ENCODE results near the gene CREB3L4.

The CREB3L4 gene

DNA sequence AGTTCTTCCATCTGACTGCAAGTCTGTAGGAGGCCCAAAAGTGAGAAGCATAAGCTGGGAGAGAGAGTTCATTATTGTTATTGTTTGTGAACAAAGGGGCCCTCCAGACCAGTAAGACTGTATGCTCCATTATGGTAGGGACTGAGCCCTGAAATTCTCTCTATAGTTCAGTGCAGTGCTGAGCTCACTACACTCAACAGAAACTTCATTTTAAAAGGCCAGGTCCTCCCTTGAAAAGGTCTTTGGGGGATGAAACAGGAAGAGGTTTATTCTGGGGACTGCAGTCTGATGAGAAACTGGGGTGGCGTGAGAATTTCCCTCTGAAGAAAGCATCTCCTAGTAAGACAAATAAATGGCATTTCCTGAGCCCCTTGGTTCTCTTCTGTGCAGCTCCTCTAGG lies 39.5 kb upstream of the CREB3L4 start:
- Histone ChIP-seq H4K20me1 (no peaks in the 10 kb centered on the region), H3K36me3 (peaks cover 43% of the 10 kb centered on the region), H3K4me2 (peak overlapping the region; percentile 37), H3K27me3 (no peaks in the 10 kb centered on the region), H3K4me3 (no peak overlapping the region), H3K9ac (0 out of 2 replicates have a peak overlapping the region, but pooled peaks have one; percentile 32), H3K27ac (peak overlapping the region; percentile 31; the same call in 1 of the 2 replicates), H3K4me1 (peaks cover 48% of the 10 kb centered on the region), H3K9me3 (no peaks in the 10 kb centered on the region)
- no peak for TF ChIP-seq Cebpa-rat (IDR thresholded peaks at IDR 0.05)

DNA sequence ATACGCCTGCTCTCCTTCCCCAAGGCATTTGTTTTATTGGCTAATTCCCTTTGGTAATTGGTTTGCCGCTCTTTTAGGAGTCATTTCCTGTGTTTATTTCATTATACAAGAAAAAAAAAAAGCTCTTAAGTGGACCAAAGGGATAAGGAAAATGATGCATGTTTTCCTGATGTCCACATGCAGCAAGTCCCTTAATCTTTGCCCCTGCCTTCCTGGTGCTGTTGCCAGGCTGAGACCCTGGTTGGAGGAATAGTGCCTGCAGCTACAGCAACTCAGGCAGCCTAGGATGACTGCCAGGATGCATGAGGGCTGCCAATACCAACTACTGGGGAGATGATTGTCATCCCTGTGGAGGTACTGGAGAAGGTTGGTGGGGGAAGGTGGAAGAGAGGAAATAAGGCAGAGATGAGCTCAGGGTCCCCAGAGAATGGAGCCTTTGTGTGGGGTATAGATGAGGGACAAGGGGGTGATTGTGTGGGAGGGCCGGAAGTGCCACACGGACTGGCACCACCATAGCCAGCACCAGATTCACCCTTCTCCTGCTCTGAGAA lies 38.8 kb upstream of the CREB3L4 start:
- TF ChIP-seq Cebpa-rat (IDR thresholded peaks at IDR 0.05) = no peak
- H3K4me3 ChIP-seq = no peak overlapping the region
- no peaks in the 10 kb centered on the region for H4K20me1 ChIP-seq
- H3K9me3 ChIP-seq = no peaks in the 10 kb centered on the region
- H3K4me1 ChIP-seq = peaks cover 46% of the 10 kb centered on the region
- H3K9ac ChIP-seq = no peak overlapping the region
- H3K27ac ChIP-seq = 0 out of 2 replicates have a peak overlapping the region, but pooled peaks have one; percentile 31
- peak overlapping the region; percentile 37 for H3K4me2 ChIP-seq
- peaks cover 49% of the 10 kb centered on the region for H3K36me3 ChIP-seq
- H3K27me3 ChIP-seq = no peaks in the 10 kb centered on the region

DNA sequence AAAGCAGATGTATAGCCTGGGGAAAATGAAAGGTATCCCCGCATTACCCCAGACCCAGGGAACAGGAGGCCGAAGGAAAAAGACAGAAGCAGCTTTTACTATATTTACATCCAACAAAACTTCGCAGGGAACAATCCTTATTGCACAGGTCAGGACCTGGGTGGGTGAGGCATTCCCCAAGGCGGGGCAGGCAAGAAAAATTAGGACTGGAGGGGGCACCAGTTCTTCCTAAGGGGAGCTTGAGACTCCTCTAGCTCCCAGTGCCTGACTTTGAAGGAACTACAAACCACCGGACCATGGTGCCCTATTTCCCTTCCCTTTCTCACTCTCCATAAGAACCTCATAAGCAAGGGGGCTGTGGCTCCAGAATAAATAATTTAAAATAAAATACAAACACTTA lies 38.3 kb upstream of the CREB3L4 start:
- Histone ChIP-seq H3K27me3 (no peaks in the 10 kb centered on the region), H3K4me2 (peak overlapping the region; percentile 37), H3K9ac (no peak overlapping the region), H3K36me3 (peaks cover 55% of the 10 kb centered on the region), H4K20me1 (no peaks in the 10 kb centered on the region), H3K27ac (peak overlapping the region; percentile 22; the same call in 1 of the 2 replicates), H3K9me3 (no peaks in the 10 kb centered on the region), H3K4me3 (no peak overlapping the region), H3K4me1 (peaks cover 40% of the 10 kb centered on the region)
- TF ChIP-seq Cebpa-rat (IDR thresholded peaks at IDR 0.05) = no peak

DNA sequence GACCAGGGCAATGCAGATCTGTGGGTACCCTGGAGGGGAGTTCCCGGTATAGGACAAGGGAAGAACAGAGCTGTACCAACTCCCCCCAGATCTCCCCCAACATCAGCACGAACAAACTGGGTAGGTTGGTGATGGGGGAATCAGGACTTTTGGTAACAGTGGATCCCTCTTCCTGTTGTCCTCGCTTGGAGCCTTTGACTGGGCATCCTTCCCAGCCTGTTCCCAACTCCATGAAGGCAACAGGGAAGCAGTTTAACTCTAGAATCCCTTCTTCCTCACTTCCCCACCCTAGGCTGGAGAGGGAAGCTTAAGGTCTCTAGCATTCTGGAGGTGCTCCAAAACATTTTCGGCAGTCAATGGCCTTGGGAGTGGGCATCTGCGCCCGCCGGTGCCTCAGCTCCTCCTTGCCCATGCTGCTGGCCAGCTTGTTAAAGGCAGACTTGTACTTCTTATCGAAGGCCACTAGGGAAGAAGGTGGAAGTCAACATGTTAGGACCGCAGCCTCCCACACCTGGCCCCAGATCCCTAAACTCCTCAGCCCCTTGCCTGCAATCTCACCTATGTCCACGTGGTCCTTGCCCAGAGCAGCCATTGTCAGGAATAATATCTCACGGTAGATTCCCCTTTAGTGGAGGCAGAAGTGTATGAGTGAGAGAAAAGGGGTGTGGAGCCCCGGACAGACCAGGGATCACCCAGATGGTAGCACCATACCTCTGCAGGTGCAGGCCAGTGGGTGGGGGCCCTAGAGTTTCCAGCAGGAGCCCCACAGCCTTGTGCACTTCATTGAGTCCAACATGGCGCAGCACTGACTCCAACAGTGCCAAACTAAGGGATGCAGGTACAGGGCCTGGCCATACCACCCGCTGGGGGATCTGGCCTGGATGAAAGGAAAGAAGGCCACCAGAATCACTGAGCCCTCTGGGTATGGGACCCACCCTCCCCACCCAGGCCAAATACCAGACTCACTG lies 37.4 kb upstream of the CREB3L4 start:
- no peaks in the 10 kb centered on the region for H4K20me1 ChIP-seq
- no peak overlapping the region for H3K4me2 ChIP-seq
- H3K4me1 ChIP-seq = peaks cover 36% of the 10 kb centered on the region
- no peaks in the 10 kb centered on the region for H3K27me3 ChIP-seq
- H3K9me3 ChIP-seq = no peaks in the 10 kb centered on the region
- no peak overlapping the region for H3K27ac ChIP-seq
- no peak overlapping the region for H3K9ac ChIP-seq
- peaks cover 63% of the 10 kb centered on the region for H3K36me3 ChIP-seq
- no peak for TF ChIP-seq Cebpa-rat (IDR thresholded peaks at IDR 0.05)
- no peak overlapping the region for H3K4me3 ChIP-seq

DNA sequence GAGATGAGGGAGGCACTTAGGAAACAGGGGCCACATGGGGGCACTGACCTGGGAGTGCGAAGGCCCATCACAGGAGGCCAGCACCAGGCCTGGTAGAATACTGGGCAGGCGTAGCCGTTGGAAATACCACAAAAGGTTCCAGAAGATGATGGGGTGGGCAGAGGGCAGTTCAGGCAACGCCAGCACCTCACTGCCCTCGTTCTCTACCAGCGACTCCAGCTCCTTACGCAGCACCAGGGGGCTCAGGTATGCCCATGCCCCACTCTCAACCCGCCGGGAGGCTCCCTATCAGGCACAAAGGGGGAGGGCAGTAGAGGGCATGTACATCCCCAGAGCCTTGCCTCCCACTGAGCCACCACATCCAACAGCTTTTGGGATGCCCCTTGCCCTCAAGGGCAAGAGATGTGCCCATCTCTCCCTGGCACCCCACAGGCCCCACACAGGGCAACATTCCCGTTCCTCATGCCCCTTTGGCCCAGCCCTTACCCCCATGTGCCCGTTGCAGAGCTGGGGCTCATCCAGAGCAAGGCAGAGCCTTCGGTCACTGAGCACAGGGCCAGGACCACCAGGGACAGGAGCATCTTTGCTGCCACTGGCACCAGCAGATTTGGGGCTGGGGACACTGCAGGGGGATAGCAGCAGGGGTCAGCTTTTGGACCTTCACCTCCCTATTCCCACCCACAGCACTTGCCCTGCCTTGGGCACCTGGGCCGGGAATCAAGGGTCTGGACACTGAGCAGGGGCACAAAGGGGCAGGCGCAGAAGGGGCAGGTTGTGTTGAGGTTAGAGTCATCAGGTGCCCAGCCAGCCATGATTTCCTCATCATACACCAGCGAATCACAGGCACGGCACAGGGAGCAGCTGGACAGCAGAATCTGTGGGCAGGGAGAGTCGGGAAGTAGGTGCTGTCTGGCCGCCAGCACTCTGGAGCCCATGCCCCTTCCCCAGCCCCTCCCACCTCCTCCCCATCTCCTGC lies 35.3 kb upstream of the CREB3L4 start:
- Histone ChIP-seq H3K36me3 (peaks cover 85% of the 10 kb centered on the region), H3K9me3 (no peaks in the 10 kb centered on the region), H3K4me2 (no peak overlapping the region), H4K20me1 (no peaks in the 10 kb centered on the region), H3K27ac (no peak overlapping the region), H3K27me3 (no peaks in the 10 kb centered on the region), H3K9ac (no peak overlapping the region), H3K4me1 (peaks cover 25% of the 10 kb centered on the region), H3K4me3 (no peak overlapping the region)
- TF ChIP-seq Cebpa-rat (IDR thresholded peaks at IDR 0.05) = no peak

DNA sequence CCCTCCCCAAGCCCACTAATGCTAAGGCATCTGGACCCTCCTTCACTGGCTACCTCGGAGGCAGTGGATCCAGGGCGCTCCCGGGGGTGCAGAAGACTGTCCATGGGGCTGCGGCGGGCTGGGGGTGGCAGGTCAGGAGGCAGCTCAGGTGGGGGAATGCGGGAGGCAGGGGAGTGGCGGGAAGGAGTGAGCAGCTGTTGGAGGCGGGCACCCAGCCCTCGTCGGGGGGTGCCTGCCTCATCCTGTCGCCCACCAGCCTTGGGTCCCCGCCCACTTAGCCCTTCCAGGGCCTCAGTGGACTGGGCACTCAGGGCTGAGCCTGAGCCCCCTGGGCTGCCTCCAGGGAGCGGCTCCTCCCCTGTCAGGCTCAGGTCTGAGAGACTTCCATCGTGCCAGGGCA lies 34.3 kb upstream of the CREB3L4 start:
- Histone ChIP-seq H3K36me3 (peaks cover 95% of the 10 kb centered on the region), H4K20me1 (no peaks in the 10 kb centered on the region), H3K4me2 (no peak overlapping the region), H3K9ac (no peak overlapping the region), H3K27me3 (no peaks in the 10 kb centered on the region), H3K9me3 (no peaks in the 10 kb centered on the region), H3K4me1 (peaks cover 16% of the 10 kb centered on the region), H3K27ac (no peak overlapping the region), H3K4me3 (no peak overlapping the region)
- no peak for TF ChIP-seq Cebpa-rat (IDR thresholded peaks at IDR 0.05)

DNA sequence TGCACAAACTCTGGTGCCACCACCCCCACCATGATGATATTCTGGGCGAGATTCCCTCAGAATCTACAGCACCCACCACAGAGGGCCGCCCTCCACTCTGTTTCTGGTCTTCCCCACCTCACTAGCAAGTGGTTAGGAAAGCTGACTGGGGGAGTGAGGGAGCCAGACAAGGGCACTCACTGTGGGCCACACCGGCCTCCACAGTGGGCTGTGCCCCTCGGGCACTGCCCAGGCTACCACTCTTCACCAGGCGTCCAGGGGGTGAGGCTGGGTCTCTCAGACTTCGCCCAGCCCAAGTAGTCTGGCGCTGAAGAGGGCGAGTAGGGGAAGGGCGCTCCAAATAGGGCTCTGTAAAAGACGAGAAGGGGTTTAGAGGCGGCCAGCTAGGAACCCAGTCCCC lies 33.7 kb upstream of the CREB3L4 start:
- Histone ChIP-seq H3K36me3 (peaks cover 100% of the 10 kb centered on the region), H3K9ac (no peak overlapping the region), H3K4me3 (no peak overlapping the region), H4K20me1 (no peaks in the 10 kb centered on the region), H3K27ac (no peak overlapping the region), H3K27me3 (no peaks in the 10 kb centered on the region), H3K9me3 (no peaks in the 10 kb centered on the region), H3K4me2 (no peak overlapping the region), H3K4me1 (peaks cover 10% of the 10 kb centered on the region)
- no peak for TF ChIP-seq Cebpa-rat (IDR thresholded peaks at IDR 0.05)

DNA sequence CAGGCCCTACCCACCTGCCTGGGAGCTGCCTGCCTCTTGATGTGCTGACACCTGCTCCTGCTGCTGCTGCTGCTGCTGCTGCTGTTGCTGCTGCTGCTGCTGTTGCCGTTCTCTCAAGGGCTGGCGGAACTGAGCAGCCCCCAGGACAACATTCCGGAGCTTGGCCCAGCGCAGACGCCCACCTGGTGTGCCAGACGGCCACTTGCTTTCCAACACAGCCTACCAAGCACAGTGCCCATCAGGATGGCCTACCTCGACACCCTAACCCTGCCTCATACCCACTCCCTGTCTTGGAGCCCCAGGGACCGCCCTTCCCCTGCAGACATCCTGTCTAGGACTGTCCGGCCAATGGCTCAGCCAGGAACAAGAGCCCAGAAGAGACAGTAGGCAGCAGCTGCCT lies 33.0 kb upstream of the CREB3L4 start:
- H3K4me2 ChIP-seq = no peak overlapping the region
- TF ChIP-seq Cebpa-rat (IDR thresholded peaks at IDR 0.05) = no peak
- peaks cover 100% of the 10 kb centered on the region for H3K36me3 ChIP-seq
- no peak overlapping the region for H3K27ac ChIP-seq
- no peak overlapping the region for H3K4me3 ChIP-seq
- no peaks in the 10 kb centered on the region for H3K27me3 ChIP-seq
- no peak overlapping the region for H3K9ac ChIP-seq
- H3K9me3 ChIP-seq = no peaks in the 10 kb centered on the region
- no peaks in the 10 kb centered on the region for H4K20me1 ChIP-seq
- H3K4me1 ChIP-seq = peaks cover 2% of the 10 kb centered on the region; the same call in 1 of the 2 replicates

DNA sequence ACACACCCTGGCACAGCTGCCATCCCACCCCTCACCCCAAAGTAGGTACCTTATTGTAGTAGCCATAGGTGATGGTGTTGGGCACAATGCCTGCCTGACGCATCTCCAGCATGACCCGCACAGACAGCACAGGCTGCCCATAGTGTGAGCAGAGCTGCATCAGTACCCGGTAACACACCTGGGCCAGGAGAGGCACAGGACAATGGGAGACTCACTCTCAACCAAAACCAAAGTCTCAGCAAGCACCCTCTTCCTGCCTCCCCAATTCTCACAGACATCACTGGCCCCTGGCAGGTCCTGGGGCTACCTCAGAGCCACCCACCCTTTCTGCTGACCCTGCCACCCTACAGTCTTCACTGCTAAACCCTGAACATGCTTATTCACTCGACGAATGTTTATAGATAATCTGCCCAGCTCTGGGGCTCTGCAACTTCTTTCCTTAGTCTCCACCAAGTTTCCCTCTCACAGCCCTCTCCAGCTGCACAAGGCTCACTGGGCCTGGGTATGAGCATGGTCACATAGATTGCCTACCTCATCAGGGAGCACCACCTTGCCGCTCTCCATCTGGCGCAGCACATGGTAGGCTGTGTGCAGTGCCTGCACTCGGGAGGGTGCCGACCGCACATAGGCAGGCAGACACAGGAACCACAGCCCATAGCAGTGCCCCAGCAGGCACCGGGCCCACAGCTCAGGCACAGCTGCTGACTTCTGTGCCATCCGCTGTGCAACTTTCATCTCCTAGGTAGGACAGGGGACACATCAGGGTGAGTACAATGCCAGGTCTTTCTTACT lies 31.5 kb upstream of the CREB3L4 start:
- Histone ChIP-seq H3K4me1 (peaks cover 5% of the 10 kb centered on the region; the same call in 1 of the 2 replicates), H3K4me2 (no peak overlapping the region), H3K27ac (no peak overlapping the region), H3K9ac (no peak overlapping the region), H3K9me3 (no peaks in the 10 kb centered on the region), H3K36me3 (peaks cover 100% of the 10 kb centered on the region), H4K20me1 (peaks cover 14% of the 10 kb centered on the region), H3K4me3 (no peak overlapping the region), H3K27me3 (no peaks in the 10 kb centered on the region)
- no peak for TF ChIP-seq Cebpa-rat (IDR thresholded peaks at IDR 0.05)

Measured in BLaER1 (cell line).